Measurements from ENCODE around the gene KCNH4. TPM values are rescaled to one million over a fixed set of nuclear protein-coding genes. Genes with fewer than 3 reads are reported as not detected.
A peak's percentile ranks its signal among the peaks of the same experiment; 100 is the strongest.

Gene KCNH4
- total RNA-seq, 4 donors from 2014 or later: not detected

GRCh38 chr17:42199416-42200011, 18.6 kb upstream of the KCNH4 start:
- DNase-seq: no peak
- Histone ChIP-seq H3K27ac (no peak overlapping the region), H3K27me3 (no peaks in the 10 kb centered on the region), H3K4me3 (no peak overlapping the region), H3K36me3 (peaks cover 0 to 10% (median 5%) of the 10 kb centered on the region in 4 donors), H3K4me1 (peaks cover 2 to 19% (median 10%) of the 10 kb centered on the region in 4 donors), H3K9me3 (no peaks in the 10 kb centered on the region)
- 50 to 82% methylated on average over 2 to 12 of the region's 12 CpGs for WGBS, 2 donors (ENCODE audit: low coverage in 1 of 2)
- intact Hi-C loops (cut with DNase I; ENCODE audit: low total_unique reads): loop anchor here (10.0 kb wide), 1 partner anchor 1995 kb away; the partner anchor contains the start of gene ATXN7L3
- in situ Hi-C loops (cut with MboI; ENCODE audit: low pct_ligation_motif_present in 1 of 4, low pct_unique_long_range_greater_than_20kb in 1 of 4, low sequenced_read_pairs in 3 of 4): no loop called here
- TF ChIP-seq POLR2AphosphoS5 (IDR thresholded peaks at IDR 0.05): no peak
- TF ChIP-seq EP300 (IDR thresholded peaks at IDR 0.05; ENCODE audit: low read depth): no peak
- no peak for TF ChIP-seq POLR2A (IDR thresholded peaks at IDR 0.05)
- no peak for TF ChIP-seq CTCF (IDR thresholded peaks at IDR 0.05)

GRCh38 chr17:42198897-42199296, 18.0 kb upstream of the KCNH4 start:
- in situ Hi-C loops (cut with MboI; ENCODE audit: low pct_ligation_motif_present in 1 of 4, low pct_unique_long_range_greater_than_20kb in 1 of 4, low sequenced_read_pairs in 3 of 4) (no loop called here), intact Hi-C loops (cut with DNase I; ENCODE audit: low total_unique reads) (no loop called here)
- TF ChIP-seq POLR2AphosphoS5 (IDR thresholded peaks at IDR 0.05) (no peak), EP300 (IDR thresholded peaks at IDR 0.05; ENCODE audit: low read depth) (no peak), CTCF (IDR thresholded peaks at IDR 0.05) (no peak), POLR2A (IDR thresholded peaks at IDR 0.05) (no peak)
- WGBS, 2 donors (ENCODE audit: low coverage in 1 of 2): 78 to 83% methylated on average over 3 to 4 of the region's 4 CpGs
- no peak for DNase-seq
- H3K27ac ChIP-seq: peak overlapping the region in 2 of 4 donors; percentile 15 to 30
- peaks cover 4 to 21% (median 12%) of the 10 kb centered on the region in 4 donors for H3K4me1 ChIP-seq
- H3K36me3 ChIP-seq: peaks cover 0 to 6% (median 3%) of the 10 kb centered on the region in 4 donors
- no peak overlapping the region for H3K4me3 ChIP-seq
- no peaks in the 10 kb centered on the region for H3K9me3 ChIP-seq
- H3K27me3 ChIP-seq: no peaks in the 10 kb centered on the region

GRCh38 chr17:42197564-42198156, 16.7 kb upstream of the KCNH4 start:
- 93 to 100% methylated on average over 1 to 8 of the region's 8 CpGs for whole genome bisulfite sequencing, 2 donors (ENCODE audit: low coverage in 1 of 2)
- intact Hi-C loops (cut with DNase I; ENCODE audit: low total_unique reads): no loop called here

More at GRCh38 chr17:42197564-42198156, 16.7 kb upstream of the KCNH4 start:
- Histone ChIP-seq H3K9me3 (no peaks in the 10 kb centered on the region), H3K4me1 (peaks cover 17 to 33% (median 24%) of the 10 kb centered on the region in 4 donors), H3K4me3 (no peak overlapping the region), H3K27ac (no peak overlapping the region), H3K27me3 (no peaks in the 10 kb centered on the region), H3K36me3 (no peaks in the 10 kb centered on the region)
- TF ChIP-seq EP300 (IDR thresholded peaks at IDR 0.05; ENCODE audit: low read depth): no peak
- no peak for TF ChIP-seq POLR2A (IDR thresholded peaks at IDR 0.05)
- no peak for TF ChIP-seq CTCF (IDR thresholded peaks at IDR 0.05)
- no peak for TF ChIP-seq POLR2AphosphoS5 (IDR thresholded peaks at IDR 0.05)
- DNase-seq: no peak
- in situ Hi-C loops (cut with MboI; ENCODE audit: low pct_ligation_motif_present in 1 of 4, low pct_unique_long_range_greater_than_20kb in 1 of 4, low sequenced_read_pairs in 3 of 4): no loop called here

Data from transverse colon (tissue), 4 donors.